B cell (primary cell): ENCODE data around the gene TIAM2. TPM values are rescaled to one million over a fixed set of nuclear protein-coding genes. Genes with fewer than 3 reads are reported as not detected.

Experiments used
- ATAC-seq: fragments of 200-7000 bp; cut with Tn5 transposase; one replicate; pipeline ENCODE4 v1.10.0; 2021; ENCODE audit warnings: low read depth, mild to moderate bottlenecking, moderate number of reproducible peaks, moderate library complexity
- CTCF ChIA-PET: fragments of 350-600 bp; sonication (Branson Sonifier 250); formaldehyde crosslinking; loops from one replicate; lab custom pipeline; 2021; ENCODE audit warnings: antibody characterized with exemption, inconsistent platforms; lab: Charles Lee
- POLR2A ChIA-PET: fragments of 350-600 bp; sonication (Branson Sonifier 250); formaldehyde crosslinking; loops from one replicate; lab custom pipeline; 2021; ENCODE audit warnings: antibody characterized with exemption; lab: Charles Lee
- DNase-seq: peaks from one replicate; pipeline ENCODE4 v3.0.0; 2013
- H2AFZ ChIP-seq: 2 replicates; pipeline ENCODE4 v1.6.1; 2012; ENCODE audit warnings: mild to moderate bottlenecking, low read depth, low read length; ENCODE audit not compliant: insufficient read depth, poor library complexity, severe bottlenecking
- H3K27ac ChIP-seq, 2 donors: 1 replicate in 1 of 2; 2 replicates in 1 of 2; pipeline ENCODE4 v1.5.1; 2012 to 2013; ENCODE audit warnings: low read length in 2 of 2, mild to moderate bottlenecking in 2 of 2, moderate library complexity in 1 of 2
- H3K27me3 ChIP-seq, 4 experiments: fragments of 200-600 bp in 1 of 4; sonication (generic) in 1 of 4; replicated peaks in 1 of 4; 1 replicate in 2 of 4; 2 replicates in 2 of 4; pipeline versions ENCODE4 v1.6.1 to v1.7.0; 2013 to 2016; ENCODE audit warnings: low read length in 3 of 4, mild to moderate bottlenecking in 2 of 4, mixed read lengths in 1 of 4, moderate library complexity in 1 of 4; ENCODE audit not compliant: insufficient read depth in 4 of 4, control insufficient read depth in 3 of 4; ENCODE audit errors: control extremely low read depth in 1 of 4
- H3K36me3 ChIP-seq, 2 experiments: replicated peaks in 1 of 2; 1 replicate in 1 of 2; 2 replicates in 1 of 2; pipeline versions ENCODE4 v1.6.1 to v1.7.1; 2013; ENCODE audit warnings: low read length in 1 of 2; ENCODE audit not compliant: insufficient read depth in 2 of 2, control insufficient read depth in 1 of 2; ENCODE audit errors: control extremely low read depth in 1 of 2, extremely low read depth in 1 of 2
- H3K4me1 ChIP-seq, 2 donors: fragments of 200-600 bp in 1 of 2; sonication (generic) in 1 of 2; 1 replicate in 1 of 2; 2 replicates in 1 of 2; pipeline versions ENCODE4 v1.5.1 to v1.6.1; 2013 to 2017; ENCODE audit warnings: low read length in 2 of 2; ENCODE audit not compliant: control insufficient read depth in 2 of 2, insufficient read depth in 2 of 2
- H3K4me2 ChIP-seq: replicated peaks from 2 replicates; pipeline ENCODE3; 2012; ENCODE audit warnings: mild to moderate bottlenecking, low read depth, low read length; ENCODE audit not compliant: poor library complexity, severe bottlenecking
- H3K4me3 ChIP-seq, 5 experiments: fragments of 200-600 bp in 1 of 5; sonication (generic) in 1 of 5; 1 replicate in 3 of 5; 2 replicates in 2 of 5; pipeline versions ENCODE4 v1.5.1 to v1.7.0; 2011 to 2016; ENCODE audit warnings: low read length in 4 of 5, mild to moderate bottlenecking in 4 of 5, low read depth in 2 of 5, control low read depth in 1 of 5, moderate library complexity in 1 of 5; ENCODE audit not compliant: insufficient read depth in 1 of 5; ENCODE audit errors: control extremely low read depth in 1 of 5, extremely low read depth in 1 of 5
- H3K79me2 ChIP-seq: fragments of 200-600 bp; sonication (generic); one replicate; pipeline ENCODE4 v1.6.0; 2016; ENCODE audit warnings: low read length; ENCODE audit not compliant: control insufficient read depth, insufficient read depth
- H3K9ac ChIP-seq: fragments of 200-600 bp; sonication (generic); 2 replicates; pipeline ENCODE4 v1.6.1; 2017; ENCODE audit warnings: mild to moderate bottlenecking, low read length, moderate library complexity
- H3K9me3 ChIP-seq, 3 donors: one replicate each; pipeline versions ENCODE4 v1.6.1 to v1.7.1; 2013; ENCODE audit warnings: low read length in 2 of 3; ENCODE audit not compliant: control insufficient read depth in 2 of 3, insufficient read depth in 1 of 3; ENCODE audit errors: control extremely low read depth in 1 of 3
- H4K20me1 ChIP-seq: 2 replicates; pipeline ENCODE4 v1.6.0; 2012; ENCODE audit warnings: mild to moderate bottlenecking, low read length; ENCODE audit not compliant: insufficient read depth, control insufficient read depth, poor library complexity, severe bottlenecking
- H3K27ac Mint-ChIP-seq: one replicate; pipeline ENCODE4 v1.8.0; 2021; ENCODE audit warnings: mixed read lengths
- H3K27me3 Mint-ChIP-seq: one replicate; pipeline ENCODE4 v1.8.0; 2021; ENCODE audit warnings: mixed read lengths
- H3K4me1 Mint-ChIP-seq: one replicate; pipeline ENCODE4 v1.8.0; 2021; ENCODE audit warnings: mixed read lengths
- H3K4me3 Mint-ChIP-seq: one replicate; pipeline ENCODE4 v1.8.0; 2021; ENCODE audit warnings: mixed read lengths
- H3K9me3 Mint-ChIP-seq: one replicate; pipeline ENCODE4 v1.8.0; 2022; ENCODE audit warnings: mixed read lengths; ENCODE audit not compliant: insufficient read depth
- EZH2 ChIP-seq: IDR thresholded peaks from 2 replicates; pipeline ENCODE4 v1.6.1; 2012; ENCODE audit warnings: borderline replicate concordance, low read depth, mild to moderate bottlenecking, moderate library complexity, low read length; ENCODE audit not compliant: insufficient read depth, poor library complexity, severe bottlenecking
- WGBS: methylation state at CpG from one replicate; pipeline ENCODE4 v1.1.5; 2013; ENCODE audit warnings: missing lambda C conversion rate; ENCODE audit not compliant: insufficient coverage; 5-methylcytosine and 5-hydroxymethylcytosine counted together
- intact Hi-C: fragments of 100-400 bp; cut with micrococcal nuclease; formaldehyde crosslinking; loops from one replicate; pipeline ENCODE4 v1.10.0; 2022
- polyA plus RNA-seq: library from polyadenylated mRNA; depleted of rRNA; stranded (reverse); fragments of >200 nt; gene quantifications from 2 replicates; pipeline ENCODE4 v1.2.3, GENCODE V29; 2012
- total RNA-seq, 2 donors: library from RNA; stranded (reverse); fragments of 120-200 nt in 1 of 2; gene quantifications; 1 replicate in 1 of 2; 2 replicates in 1 of 2; pipeline versions ENCODE4 v1.2.3 to v1.2.4, GENCODE V29; 2013 to 2022
- TF ChIP-seq, protein P1 (sequence below): fragments of 200-600 bp; IDR thresholded peaks from one replicate; pipeline ENCODE4 v1.8.0; 2022; ENCODE audit warnings: antibody characterized with exemption, mild to moderate bottlenecking

TIAM2 gene
- total and polyA plus RNA-seq, 2 donors (not counting 1 experiment from before 2014, with no cell fraction given), result 13.1 to 18.8 TPM

DNA sequence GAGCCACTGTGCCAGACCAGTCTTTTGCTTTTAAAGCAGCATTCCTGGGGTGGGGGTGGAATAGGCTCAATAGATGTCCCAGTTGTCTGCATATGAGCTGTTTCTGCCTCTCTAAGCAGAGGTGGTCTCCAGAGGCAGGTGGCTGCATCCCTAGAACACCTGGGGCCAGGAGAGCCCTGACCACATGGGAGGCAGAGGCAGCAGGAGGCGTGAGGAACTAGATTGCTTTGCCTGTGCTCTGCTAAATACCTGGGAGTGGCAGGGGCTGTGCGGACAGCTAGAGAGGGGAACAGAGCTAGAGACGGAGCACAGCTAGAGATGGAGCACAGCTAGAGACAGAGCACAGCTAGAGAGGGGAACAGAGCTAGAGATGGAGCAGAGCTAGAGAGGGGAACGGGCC is 239.6 kb downstream of the TIAM2 start:
- Mint-ChIP-seq H3K4me3 (no peak overlapping the region), H3K4me1 (no peaks in the 10 kb centered on the region), H3K9me3 (peaks cover 2% of the 10 kb centered on the region), H3K27ac (no peak overlapping the region), H3K27me3 (no peaks in the 10 kb centered on the region)
- 100% methylated on average over 4 of the region's 4 CpGs for WGBS
- H4K20me1 ChIP-seq, result no peaks in the 10 kb centered on the region
- CTCF ChIA-PET, result interaction anchor here (0.9 to 1.5 kb wide), 2 partner anchors 22 to 57 kb away, joined by 3 to 4 read pairs; no protein-coding TSS in a partner anchor
- no peak overlapping the region for H3K27ac ChIP-seq
- no peaks in the 10 kb centered on the region for H3K79me2 ChIP-seq
- H3K4me2 ChIP-seq, result no peak overlapping the region
- H3K4me1 ChIP-seq, result no peaks in the 10 kb centered on the region
- no peak for ATAC-seq
- H3K36me3 ChIP-seq, result no peaks in the 10 kb centered on the region
- H3K9ac ChIP-seq, result no peak overlapping the region
- no peak overlapping the region for H2AFZ ChIP-seq
- H3K4me3 ChIP-seq, result no peak overlapping the region
- POLR2A ChIA-PET, result no interaction called here
- no peaks in the 10 kb centered on the region for H3K27me3 ChIP-seq
- DNase-seq, result no peak
- peaks cover 0 to 12% (median 0%) of the 10 kb centered on the region in 3 donors for H3K9me3 ChIP-seq
- intact Hi-C loops, result no loop called here
- TF ChIP-seq, protein P1, sequence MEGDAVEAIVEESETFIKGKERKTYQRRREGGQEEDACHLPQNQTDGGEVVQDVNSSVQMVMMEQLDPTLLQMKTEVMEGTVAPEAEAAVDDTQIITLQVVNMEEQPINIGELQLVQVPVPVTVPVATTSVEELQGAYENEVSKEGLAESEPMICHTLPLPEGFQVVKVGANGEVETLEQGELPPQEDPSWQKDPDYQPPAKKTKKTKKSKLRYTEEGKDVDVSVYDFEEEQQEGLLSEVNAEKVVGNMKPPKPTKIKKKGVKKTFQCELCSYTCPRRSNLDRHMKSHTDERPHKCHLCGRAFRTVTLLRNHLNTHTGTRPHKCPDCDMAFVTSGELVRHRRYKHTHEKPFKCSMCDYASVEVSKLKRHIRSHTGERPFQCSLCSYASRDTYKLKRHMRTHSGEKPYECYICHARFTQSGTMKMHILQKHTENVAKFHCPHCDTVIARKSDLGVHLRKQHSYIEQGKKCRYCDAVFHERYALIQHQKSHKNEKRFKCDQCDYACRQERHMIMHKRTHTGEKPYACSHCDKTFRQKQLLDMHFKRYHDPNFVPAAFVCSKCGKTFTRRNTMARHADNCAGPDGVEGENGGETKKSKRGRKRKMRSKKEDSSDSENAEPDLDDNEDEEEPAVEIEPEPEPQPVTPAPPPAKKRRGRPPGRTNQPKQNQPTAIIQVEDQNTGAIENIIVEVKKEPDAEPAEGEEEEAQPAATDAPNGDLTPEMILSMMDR, result no peak
- no peak for TF ChIP-seq EZH2

DNA sequence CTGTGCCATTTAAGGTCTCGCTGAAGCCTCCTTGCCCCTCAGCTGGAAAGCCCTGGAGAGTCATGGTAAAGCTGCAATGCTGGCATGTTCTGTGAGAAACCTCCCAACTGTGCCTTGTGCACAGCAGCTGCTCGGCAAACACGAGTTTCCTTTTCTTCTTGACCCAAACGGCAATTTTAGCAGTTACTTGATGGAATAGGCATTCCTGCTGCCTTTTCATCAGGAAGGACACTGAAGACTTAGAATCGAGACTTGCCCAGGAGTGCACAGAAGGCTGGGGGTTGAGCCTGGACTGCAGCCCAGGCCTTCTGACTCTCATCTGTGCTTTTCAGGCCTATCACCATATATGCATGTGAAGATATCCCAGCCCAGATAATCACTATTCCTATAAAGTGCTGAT is 240.0 kb downstream of the TIAM2 start:
- Mint-ChIP-seq H3K9me3 (peaks cover 2% of the 10 kb centered on the region), H3K27me3 (no peaks in the 10 kb centered on the region), H3K4me1 (no peaks in the 10 kb centered on the region), H3K27ac (no peak overlapping the region), H3K4me3 (no peak overlapping the region)
- DNase-seq (no peak), ATAC-seq (no peak)
- Histone ChIP-seq H3K9me3 (peaks cover 0 to 9% (median 0%) of the 10 kb centered on the region in 3 donors), H3K4me1 (no peaks in the 10 kb centered on the region), H3K4me2 (no peak overlapping the region), H3K4me3 (no peak overlapping the region), H3K27me3 (no peaks in the 10 kb centered on the region), H3K27ac (no peak overlapping the region), H3K9ac (no peak overlapping the region), H3K79me2 (no peaks in the 10 kb centered on the region), H2AFZ (no peak overlapping the region), H3K36me3 (no peaks in the 10 kb centered on the region), H4K20me1 (no peaks in the 10 kb centered on the region)
- 75% methylated on average over 5 of the region's 5 CpGs for WGBS
- TF ChIP-seq, protein P1, result no peak
- TF ChIP-seq EZH2, result no peak
- intact Hi-C loops, result no loop called here
- ChIA-PET CTCF (interaction anchor here (0.6 to 1.5 kb wide), 3 partner anchors 22 to 70 kb away, joined by 3 to 4 read pairs (median 3); no protein-coding TSS in a partner anchor), POLR2A (no interaction called here)
